ENCODE measurements around the gene PLP1. TPM values are rescaled to one million over a fixed set of nuclear protein-coding genes. Genes with fewer than 3 reads are reported as not detected.

Gene PLP1, protein sequence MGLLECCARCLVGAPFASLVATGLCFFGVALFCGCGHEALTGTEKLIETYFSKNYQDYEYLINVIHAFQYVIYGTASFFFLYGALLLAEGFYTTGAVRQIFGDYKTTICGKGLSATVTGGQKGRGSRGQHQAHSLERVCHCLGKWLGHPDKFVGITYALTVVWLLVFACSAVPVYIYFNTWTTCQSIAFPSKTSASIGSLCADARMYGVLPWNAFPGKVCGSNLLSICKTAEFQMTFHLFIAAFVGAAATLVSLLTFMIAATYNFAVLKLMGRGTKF
- 49.9 and 66.9 TPM in 2 replicates for total RNA-seq (2014; rRNA removed; shearing (Covaris generic))
- 30.2 and 36.9 TPM in 2 replicates for polyA plus RNA-seq (2016; fragmentation: Nextera tagmentation; extraction: Ambion mirVana)
- long read RNA-seq, partial matches to known transcripts = 0 of 10 reads
- long read RNA-seq, other reads (novel, unspliced or antisense) = 10 of 10 reads

DNA sequence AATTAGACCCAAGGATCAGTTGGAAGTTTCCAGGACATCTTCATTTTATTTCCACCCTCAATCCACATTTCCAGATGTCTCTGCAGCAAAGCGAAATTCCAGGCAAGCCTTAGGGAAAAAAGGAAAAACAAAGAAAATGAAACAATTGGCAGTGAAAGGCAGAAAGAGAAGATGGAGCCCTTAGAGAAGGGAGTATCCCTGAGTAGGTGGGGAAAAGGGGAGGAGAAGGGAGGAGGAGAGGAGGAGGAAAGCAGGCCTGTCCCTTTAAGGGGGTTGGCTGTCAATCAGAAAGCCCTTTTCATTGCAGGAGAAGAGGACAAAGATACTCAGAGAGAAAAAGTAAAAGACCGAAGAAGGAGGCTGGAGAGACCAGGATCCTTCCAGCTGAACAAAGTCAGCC, at the start of gene PLP1:
Gene PLP1 (plus strand): TSS at position 295 of the 400 bp plus-strand sequence. CDS start 156 bp downstream, outside the sequence.
- no peak for TF ChIP-seq CREB1 (CRISPR knock-in tag; IDR thresholded peaks at IDR 0.05; ENCODE audit: low read depth)
- TF ChIP-seq, protein P1, sequence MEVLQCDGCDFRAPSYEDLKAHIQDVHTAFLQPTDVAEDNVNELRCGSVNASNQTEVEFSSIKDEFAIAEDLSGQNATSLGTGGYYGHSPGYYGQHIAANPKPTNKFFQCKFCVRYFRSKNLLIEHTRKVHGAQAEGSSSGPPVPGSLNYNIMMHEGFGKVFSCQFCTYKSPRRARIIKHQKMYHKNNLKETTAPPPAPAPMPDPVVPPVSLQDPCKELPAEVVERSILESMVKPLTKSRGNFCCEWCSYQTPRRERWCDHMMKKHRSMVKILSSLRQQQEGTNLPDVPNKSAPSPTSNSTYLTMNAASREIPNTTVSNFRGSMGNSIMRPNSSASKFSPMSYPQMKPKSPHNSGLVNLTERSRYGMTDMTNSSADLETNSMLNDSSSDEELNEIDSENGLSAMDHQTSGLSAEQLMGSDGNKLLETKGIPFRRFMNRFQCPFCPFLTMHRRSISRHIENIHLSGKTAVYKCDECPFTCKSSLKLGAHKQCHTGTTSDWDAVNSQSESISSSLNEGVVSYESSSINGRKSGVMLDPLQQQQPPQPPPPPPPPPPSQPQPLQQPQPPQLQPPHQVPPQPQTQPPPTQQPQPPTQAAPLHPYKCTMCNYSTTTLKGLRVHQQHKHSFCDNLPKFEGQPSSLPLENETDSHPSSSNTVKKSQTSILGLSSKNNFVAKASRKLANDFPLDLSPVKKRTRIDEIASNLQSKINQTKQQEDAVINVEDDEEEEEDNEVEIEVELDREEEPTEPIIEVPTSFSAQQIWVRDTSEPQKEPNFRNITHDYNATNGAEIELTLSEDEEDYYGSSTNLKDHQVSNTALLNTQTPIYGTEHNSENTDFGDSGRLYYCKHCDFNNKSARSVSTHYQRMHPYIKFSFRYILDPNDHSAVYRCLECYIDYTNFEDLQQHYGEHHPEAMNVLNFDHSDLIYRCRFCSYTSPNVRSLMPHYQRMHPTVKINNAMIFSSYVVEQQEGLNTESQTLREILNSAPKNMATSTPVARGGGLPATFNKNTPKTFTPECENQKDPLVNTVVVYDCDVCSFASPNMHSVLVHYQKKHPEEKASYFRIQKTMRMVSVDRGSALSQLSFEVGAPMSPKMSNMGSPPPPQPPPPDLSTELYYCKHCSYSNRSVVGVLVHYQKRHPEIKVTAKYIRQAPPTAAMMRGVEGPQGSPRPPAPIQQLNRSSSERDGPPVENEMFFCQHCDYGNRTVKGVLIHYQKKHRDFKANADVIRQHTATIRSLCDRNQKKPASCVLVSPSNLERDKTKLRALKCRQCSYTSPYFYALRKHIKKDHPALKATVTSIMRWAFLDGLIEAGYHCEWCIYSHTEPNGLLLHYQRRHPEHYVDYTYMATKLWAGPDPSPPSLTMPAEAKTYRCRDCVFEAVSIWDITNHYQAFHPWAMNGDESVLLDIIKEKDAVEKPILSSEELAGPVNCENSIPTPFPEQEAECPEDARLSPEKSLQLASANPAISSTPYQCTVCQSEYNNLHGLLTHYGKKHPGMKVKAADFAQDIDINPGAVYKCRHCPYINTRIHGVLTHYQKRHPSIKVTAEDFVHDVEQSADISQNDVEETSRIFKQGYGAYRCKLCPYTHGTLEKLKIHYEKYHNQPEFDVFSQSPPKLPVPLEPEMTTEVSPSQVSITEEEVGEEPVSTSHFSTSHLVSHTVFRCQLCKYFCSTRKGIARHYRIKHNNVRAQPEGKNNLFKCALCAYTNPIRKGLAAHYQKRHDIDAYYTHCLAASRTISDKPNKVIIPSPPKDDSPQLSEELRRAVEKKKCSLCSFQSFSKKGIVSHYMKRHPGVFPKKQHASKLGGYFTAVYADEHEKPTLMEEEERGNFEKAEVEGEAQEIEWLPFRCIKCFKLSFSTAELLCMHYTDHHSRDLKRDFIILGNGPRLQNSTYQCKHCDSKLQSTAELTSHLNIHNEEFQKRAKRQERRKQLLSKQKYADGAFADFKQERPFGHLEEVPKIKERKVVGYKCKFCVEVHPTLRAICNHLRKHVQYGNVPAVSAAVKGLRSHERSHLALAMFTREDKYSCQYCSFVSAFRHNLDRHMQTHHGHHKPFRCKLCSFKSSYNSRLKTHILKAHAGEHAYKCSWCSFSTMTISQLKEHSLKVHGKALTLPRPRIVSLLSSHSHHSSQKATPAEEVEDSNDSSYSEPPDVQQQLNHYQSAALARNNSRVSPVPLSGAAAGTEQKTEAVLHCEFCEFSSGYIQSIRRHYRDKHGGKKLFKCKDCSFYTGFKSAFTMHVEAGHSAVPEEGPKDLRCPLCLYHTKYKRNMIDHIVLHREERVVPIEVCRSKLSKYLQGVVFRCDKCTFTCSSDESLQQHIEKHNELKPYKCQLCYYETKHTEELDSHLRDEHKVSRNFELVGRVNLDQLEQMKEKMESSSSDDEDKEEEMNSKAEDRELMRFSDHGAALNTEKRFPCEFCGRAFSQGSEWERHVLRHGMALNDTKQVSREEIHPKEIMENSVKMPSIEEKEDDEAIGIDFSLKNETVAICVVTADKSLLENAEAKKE (CRISPR knock-in tag; IDR thresholded peaks at IDR 0.05) = no peak
- TF ChIP-seq, protein P2, sequence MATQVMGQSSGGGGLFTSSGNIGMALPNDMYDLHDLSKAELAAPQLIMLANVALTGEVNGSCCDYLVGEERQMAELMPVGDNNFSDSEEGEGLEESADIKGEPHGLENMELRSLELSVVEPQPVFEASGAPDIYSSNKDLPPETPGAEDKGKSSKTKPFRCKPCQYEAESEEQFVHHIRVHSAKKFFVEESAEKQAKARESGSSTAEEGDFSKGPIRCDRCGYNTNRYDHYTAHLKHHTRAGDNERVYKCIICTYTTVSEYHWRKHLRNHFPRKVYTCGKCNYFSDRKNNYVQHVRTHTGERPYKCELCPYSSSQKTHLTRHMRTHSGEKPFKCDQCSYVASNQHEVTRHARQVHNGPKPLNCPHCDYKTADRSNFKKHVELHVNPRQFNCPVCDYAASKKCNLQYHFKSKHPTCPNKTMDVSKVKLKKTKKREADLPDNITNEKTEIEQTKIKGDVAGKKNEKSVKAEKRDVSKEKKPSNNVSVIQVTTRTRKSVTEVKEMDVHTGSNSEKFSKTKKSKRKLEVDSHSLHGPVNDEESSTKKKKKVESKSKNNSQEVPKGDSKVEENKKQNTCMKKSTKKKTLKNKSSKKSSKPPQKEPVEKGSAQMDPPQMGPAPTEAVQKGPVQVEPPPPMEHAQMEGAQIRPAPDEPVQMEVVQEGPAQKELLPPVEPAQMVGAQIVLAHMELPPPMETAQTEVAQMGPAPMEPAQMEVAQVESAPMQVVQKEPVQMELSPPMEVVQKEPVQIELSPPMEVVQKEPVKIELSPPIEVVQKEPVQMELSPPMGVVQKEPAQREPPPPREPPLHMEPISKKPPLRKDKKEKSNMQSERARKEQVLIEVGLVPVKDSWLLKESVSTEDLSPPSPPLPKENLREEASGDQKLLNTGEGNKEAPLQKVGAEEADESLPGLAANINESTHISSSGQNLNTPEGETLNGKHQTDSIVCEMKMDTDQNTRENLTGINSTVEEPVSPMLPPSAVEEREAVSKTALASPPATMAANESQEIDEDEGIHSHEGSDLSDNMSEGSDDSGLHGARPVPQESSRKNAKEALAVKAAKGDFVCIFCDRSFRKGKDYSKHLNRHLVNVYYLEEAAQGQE (IDR thresholded peaks at IDR 0.05; ENCODE audit: unreplicated experiment) = no peak
- no peak for TF ChIP-seq NANOG (IDR thresholded peaks at IDR 0.05; ENCODE audit: borderline replicate concordance)
- no peak for TF ChIP-seq EZH2phosphoT487 (IDR thresholded peaks at IDR 0.05; ENCODE audit: unreplicated experiment)
- TF ChIP-seq STAT1 (IDR thresholded peaks at IDR 0.05; ENCODE audit: unreplicated experiment) = no peak
- TF ChIP-seq POLR2AphosphoS5 (IDR thresholded peaks at IDR 0.05; ENCODE audit: low read depth) = no peak
- TF ChIP-seq, protein P3, sequence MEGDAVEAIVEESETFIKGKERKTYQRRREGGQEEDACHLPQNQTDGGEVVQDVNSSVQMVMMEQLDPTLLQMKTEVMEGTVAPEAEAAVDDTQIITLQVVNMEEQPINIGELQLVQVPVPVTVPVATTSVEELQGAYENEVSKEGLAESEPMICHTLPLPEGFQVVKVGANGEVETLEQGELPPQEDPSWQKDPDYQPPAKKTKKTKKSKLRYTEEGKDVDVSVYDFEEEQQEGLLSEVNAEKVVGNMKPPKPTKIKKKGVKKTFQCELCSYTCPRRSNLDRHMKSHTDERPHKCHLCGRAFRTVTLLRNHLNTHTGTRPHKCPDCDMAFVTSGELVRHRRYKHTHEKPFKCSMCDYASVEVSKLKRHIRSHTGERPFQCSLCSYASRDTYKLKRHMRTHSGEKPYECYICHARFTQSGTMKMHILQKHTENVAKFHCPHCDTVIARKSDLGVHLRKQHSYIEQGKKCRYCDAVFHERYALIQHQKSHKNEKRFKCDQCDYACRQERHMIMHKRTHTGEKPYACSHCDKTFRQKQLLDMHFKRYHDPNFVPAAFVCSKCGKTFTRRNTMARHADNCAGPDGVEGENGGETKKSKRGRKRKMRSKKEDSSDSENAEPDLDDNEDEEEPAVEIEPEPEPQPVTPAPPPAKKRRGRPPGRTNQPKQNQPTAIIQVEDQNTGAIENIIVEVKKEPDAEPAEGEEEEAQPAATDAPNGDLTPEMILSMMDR (conservative IDR thresholded peaks at IDR 0.05; ENCODE audit: low read depth in 2 of 2) = no peak
- no peak for TF ChIP-seq EZH2 (IDR thresholded peaks at IDR 0.05; ENCODE audit: low read depth, unreplicated experiment)
- TF ChIP-seq ZNF331 (CRISPR knock-in tag; IDR thresholded peaks at IDR 0.05; ENCODE audit: low read depth) = no peak
- TF ChIP-seq, protein P4, sequence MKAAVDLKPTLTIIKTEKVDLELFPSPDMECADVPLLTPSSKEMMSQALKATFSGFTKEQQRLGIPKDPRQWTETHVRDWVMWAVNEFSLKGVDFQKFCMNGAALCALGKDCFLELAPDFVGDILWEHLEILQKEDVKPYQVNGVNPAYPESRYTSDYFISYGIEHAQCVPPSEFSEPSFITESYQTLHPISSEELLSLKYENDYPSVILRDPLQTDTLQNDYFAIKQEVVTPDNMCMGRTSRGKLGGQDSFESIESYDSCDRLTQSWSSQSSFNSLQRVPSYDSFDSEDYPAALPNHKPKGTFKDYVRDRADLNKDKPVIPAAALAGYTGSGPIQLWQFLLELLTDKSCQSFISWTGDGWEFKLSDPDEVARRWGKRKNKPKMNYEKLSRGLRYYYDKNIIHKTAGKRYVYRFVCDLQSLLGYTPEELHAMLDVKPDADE (IDR thresholded peaks at IDR 0.05) = no peak
- no peak for TF ChIP-seq ZNF114 (CRISPR knock-in tag; IDR thresholded peaks at IDR 0.05)
- no peak for TF ChIP-seq JUNB (IDR thresholded peaks at IDR 0.05; ENCODE audit: unreplicated experiment)
- no peaks in the 10 kb centered on the region for H3K27me3 ChIP-seq (ENCODE audit: insufficient read depth)
- no peaks in the 10 kb centered on the region for H4K20me1 ChIP-seq (replicated peaks; ENCODE audit: insufficient read depth)
- ATAC-seq = peak; percentile 45
- no peaks in the 10 kb centered on the region for H3K9me2 ChIP-seq (ENCODE audit: insufficient read depth)
- Mint-ChIP-seq H3K27me3 (ENCODE audit: insufficient read depth, low read depth, poor library complexity) (peaks cover 7% of the 10 kb centered on the region), H3K27ac (no peak within 1 kb of the TSS), H3K4me3 (no peak within 1 kb of the TSS), H3K9me3 (no peaks in the 10 kb centered on the region), H3K36me3 (ENCODE audit: low read depth) (peaks cover 43% of the 10 kb centered on the region), H3K4me1 (peaks cover 10% of the 10 kb centered on the region)
- no peak within 1 kb of the TSS for H3K4me2 ChIP-seq
- H3K36me3 ChIP-seq (ENCODE audit: insufficient read depth) = no peaks in the 10 kb centered on the region
- H3F3A ChIP-seq (replicated peaks; ENCODE audit: low read depth) = no peaks in the 10 kb centered on the region
- no peak within 1 kb of the TSS for H2AFZ ChIP-seq
- 0 out of 2 replicates have a peak, but pooled peaks cover 5% of the 10 kb centered on the region for H3K4me1 ChIP-seq (ENCODE audit: insufficient read depth)
- DNase-seq (ENCODE audit: low spot score) = peak; percentile 8
- H3K27ac ChIP-seq (ENCODE audit: low read depth) = 0 out of 2 replicates have a peak within 1 kb of the TSS, but pooled peaks have one; percentile 50
- H3K4me3 ChIP-seq = no peak within 1 kb of the TSS
- no peaks in the 10 kb centered on the region for H3K79me2 ChIP-seq (replicated peaks; ENCODE audit: insufficient read depth)
